ENCODE data around the gene GPER1. TPM values are rescaled to one million over a fixed set of nuclear protein-coding genes. Genes with fewer than 3 reads are reported as not detected.

The GPER1 gene
- polyA plus RNA-seq, 2 of the 4 experiments (the other 2 are of a cell fraction): 0.23 to 0.50 TPM

- TF ChIP-seq PBX3 (IDR thresholded peaks at IDR 0.05) (no peak), BCL3 (IDR thresholded peaks at IDR 0.05) (no peak), CEBPB (IDR thresholded peaks at IDR 0.05) (no peak), JUN (IDR thresholded peaks at IDR 0.05) (no peak), ZFP36 (IDR thresholded peaks at IDR 0.05; ENCODE audit: borderline replicate concordance, partially characterized antibody) (no peak), EHMT2 (IDR thresholded peaks at IDR 0.05; ENCODE audit: low read depth) (no peak)
These were observed 31.7 kb upstream of the GPER1 start (continued) for GRCh38 chr7:1055956-1056784.

- POLR2A ChIA-PET: no interaction called here
- DNase-seq (ENCODE audit: low read depth in 1 of 2, low spot score in 1 of 2): no peak
- Histone ChIP-seq H3K4me1 (no peaks in the 10 kb centered on the region), H3K9me3 (no peaks in the 10 kb centered on the region), H3K4me2 (no peak overlapping the region), H3K4me3 (no peak overlapping the region), H3K27ac (no peak overlapping the region)
- TF ChIP-seq CTCF (IDR thresholded peaks at IDR 0.05) (no peak), FOXS1 (CRISPR knock-in tag; IDR thresholded peaks at IDR 0.05) (no peak), KDM5A (IDR thresholded peaks at IDR 0.05) (no peak), RFX5 (IDR thresholded peaks at IDR 0.05) (no peak), CEBPB (IDR thresholded peaks at IDR 0.05) (no peak)
- no peak for ATAC-seq
- WGBS (ENCODE audit: missing lambda C conversion rate): 94% methylated on average over 14 of the region's 27 CpGs
- CTCF ChIA-PET: interaction anchor here (0.9 to 20.4 kb wide), 5 partner anchors 9 to 82 kb away, joined by 3 to 487 read pairs (median 4); partner anchors contain the start of gene COX19
- no peak for FAIRE-seq
These were observed 31.0 kb upstream of the GPER1 start for GRCh38 chr7:1056785-1057410.

GRCh38 chr7:1057416-1058291, 30.3 kb upstream of the GPER1 start:
- Histone ChIP-seq H3K9me3 (no peaks in the 10 kb centered on the region), H3K4me1 (no peaks in the 10 kb centered on the region), H3K27ac (no peak overlapping the region), H3K4me3 (no peak overlapping the region), H3K4me2 (no peak overlapping the region)
- ChIA-PET POLR2A (no interaction called here), CTCF (interaction anchor here (1.0 to 20.4 kb wide), 8 partner anchors 8 to 62 kb away, joined by 3 to 487 read pairs (median 4); partner anchors contain the start of gene GPER1)
- TF ChIP-seq NR3C1 (IDR thresholded peaks at IDR 0.05): no peak
- FAIRE-seq (no peak), DNase-seq (ENCODE audit: low read depth in 1 of 2, low spot score in 1 of 2) (no peak), ATAC-seq (no peak)
- 89% methylated on average over 46 of the region's 62 CpGs for WGBS (ENCODE audit: missing lambda C conversion rate)

- CTCF ChIA-PET: interaction anchor here (1.1 to 20.4 kb wide), 6 partner anchors 11 to 63 kb away, joined by 3 to 487 read pairs (median 4); partner anchors contain the start of gene GPER1
- DNase-seq (ENCODE audit: low read depth in 1 of 2, low spot score in 1 of 2): no peak
- no peak for ATAC-seq
- Histone ChIP-seq H3K27ac (no peak overlapping the region), H3K9me3 (no peaks in the 10 kb centered on the region), H3K4me2 (no peak overlapping the region), H3K4me3 (no peak overlapping the region), H3K4me1 (no peaks in the 10 kb centered on the region)
- POLR2A ChIA-PET: no interaction called here
- 91% methylated on average over 13 of the region's 13 CpGs for WGBS (ENCODE audit: missing lambda C conversion rate)
- FAIRE-seq: no peak
- TF ChIP-seq HOXB13 (CRISPR knock-in tag; IDR thresholded peaks at IDR 0.05; ENCODE audit: low read depth) (no peak), BHLHE40 (IDR thresholded peaks at IDR 0.05; ENCODE audit: low read depth, low read length) (no peak), RCOR1 (IDR thresholded peaks at IDR 0.05; ENCODE audit: low read depth, low read length) (no peak), CBX2 (IDR thresholded peaks at IDR 0.05; ENCODE audit: borderline replicate concordance, low read depth) (no peak), MAZ (IDR thresholded peaks at IDR 0.05; ENCODE audit: borderline replicate concordance, low read depth, low read length) (no peak), NPAS2 (CRISPR knock-in tag; IDR thresholded peaks at IDR 0.05; ENCODE audit: borderline replicate concordance) (no peak), EP300 (IDR thresholded peaks at IDR 0.05) (no peak), CTCF (IDR thresholded peaks at IDR 0.05) (no peak), POLR2A (IDR thresholded peaks at IDR 0.05; ENCODE audit: low read length) (no peak), JUNB (IDR thresholded peaks at IDR 0.05) (no peak), ZNF302 (CRISPR knock-in tag; IDR thresholded peaks at IDR 0.05) (no peak), NFE2L2 (conservative IDR thresholded peaks at IDR 0.05; ENCODE audit: low read length) (no peak), ZSCAN20 (CRISPR knock-in tag; IDR thresholded peaks at IDR 0.05) (no peak)
These were observed 29.6 kb upstream of the GPER1 start for GRCh38 chr7:1058311-1058710.

Measured in A549 (cell line).